Upper lobe of right lung (tissue), 1 donor: ENCODE measurements around the gene DNMT1. TPM values are rescaled to one million over a fixed set of nuclear protein-coding genes. Genes with fewer than 3 reads are reported as not detected.
"Not testable (repeated sequence)": the region's sequence is repeated elsewhere in the genome, so short reads cannot be mapped to it uniquely, and the experiment has no call there.

Source experiments
- ATAC-seq: fragments of 200-7000 bp; cut with Tn5 transposase; one replicate; pipeline ENCODE4 v1.9.1; 2020; ENCODE audit warnings: mild to moderate bottlenecking, moderate library complexity
- DNase-seq: peaks from one replicate; pipeline ENCODE4 v3.0.0-alpha.2; 2020
- H3K27ac ChIP-seq: fragments of 200-600 bp; one replicate; pipeline ENCODE4 v1.8.0; 2022
- H3K27me3 ChIP-seq: fragments of 200-600 bp; one replicate; pipeline ENCODE4 v1.8.0; 2022; ENCODE audit warnings: mild to moderate bottlenecking
- H3K36me3 ChIP-seq: fragments of 200-600 bp; one replicate; pipeline ENCODE4 v1.8.0; 2022
- H3K4me1 ChIP-seq: fragments of 200-600 bp; one replicate; pipeline ENCODE4 v1.8.0; 2022
- H3K4me3 ChIP-seq: fragments of 200-600 bp; one replicate; pipeline ENCODE4 v1.8.0; 2022; ENCODE audit warnings: mild to moderate bottlenecking
- H3K9me3 ChIP-seq: fragments of 200-600 bp; one replicate; pipeline ENCODE4 v1.8.0; 2022
- intact Hi-C: fragments of 100-400 bp; cut with DNase I; formaldehyde crosslinking; loops from one replicate; pipeline ENCODE4 v1.11.0; 2022
- long read RNA-seq: library from polyadenylated mRNA; unstranded; transcript quantifications from one replicate; pipeline ENCODE4 v2.0.0, GENCODE V29; 2021
- total RNA-seq: library from RNA; stranded (reverse); fragmentation: NEBNext Ultra II Directional; extraction: Animal tissue kit (Norgen Biotek cat#: 25700); gene quantifications from one replicate; pipeline ENCODE4 v1.2.1, GENCODE V29; 2021
- TF ChIP-seq, protein P1 (sequence below): fragments of 200-600 bp; IDR thresholded peaks from one replicate; pipeline ENCODE4 v1.8.0; 2022; ENCODE audit warnings: antibody characterized with exemption
- donor health status: DM: no; HTN: yes; CAD: no; lungs with severe emphysema.

The DNMT1 gene
- 72.1 TPM for total RNA-seq
- long read RNA-seq, full-length matches to known transcripts, result 16 of 61 reads
- long read RNA-seq, partial matches to known transcripts, result 19 of 61 reads
- long read RNA-seq, other reads (novel, unspliced or antisense), result 26 of 61 reads

DNA sequence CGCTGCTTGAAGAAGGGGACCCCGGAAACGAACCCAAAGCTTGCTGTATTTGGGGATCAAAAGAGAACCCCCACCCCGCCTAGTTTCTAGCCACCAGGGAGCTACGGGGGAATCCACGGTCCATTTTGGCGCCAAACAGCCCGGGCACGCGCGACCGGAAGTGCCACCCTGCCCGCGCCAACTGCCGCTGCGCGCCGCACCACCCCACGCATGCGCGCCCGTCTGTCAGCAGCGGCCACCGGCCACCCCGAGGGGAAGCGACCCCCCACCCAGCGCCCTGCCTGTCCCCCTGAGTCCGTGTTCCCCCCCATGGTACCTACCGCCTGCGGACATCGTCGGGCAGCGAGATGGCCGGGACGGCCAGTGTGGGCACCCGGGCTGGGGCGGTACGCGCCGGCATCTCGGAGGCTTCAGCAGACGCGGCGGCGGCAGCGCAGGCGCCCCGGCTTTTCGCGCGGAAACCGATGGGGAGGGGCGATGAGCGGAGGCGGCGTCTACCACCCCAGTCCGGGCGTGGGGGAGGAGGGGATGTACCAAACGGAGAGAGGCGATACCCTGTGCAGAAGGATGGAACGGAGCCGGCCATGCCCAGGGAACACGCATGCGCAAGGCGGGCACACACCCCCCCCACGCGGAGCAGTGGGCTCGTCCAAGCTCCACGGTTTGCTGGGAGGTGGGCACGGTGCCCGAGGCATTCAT, at the start of gene DNMT1:
Gene DNMT1, minus strand, starts transcription at position 454 of the 699 bp plus-strand sequence. Its CDS starts 54 bp downstream, at position 400.
- no peaks in the 10 kb centered on the region for H3K36me3 ChIP-seq
- H3K27ac ChIP-seq, result peak within 1 kb of the TSS; percentile 82
- intact Hi-C loops, result no loop called here
- H3K4me3 ChIP-seq, result peak within 1 kb of the TSS; percentile 88
- H3K27me3 ChIP-seq, result no peaks in the 10 kb centered on the region
- DNase-seq (peak; percentile 98), ATAC-seq (peak; percentile 99)
- no peaks in the 10 kb centered on the region for H3K9me3 ChIP-seq
- H3K4me1 ChIP-seq, result peaks cover 9% of the 10 kb centered on the region
- TF ChIP-seq, protein P1, sequence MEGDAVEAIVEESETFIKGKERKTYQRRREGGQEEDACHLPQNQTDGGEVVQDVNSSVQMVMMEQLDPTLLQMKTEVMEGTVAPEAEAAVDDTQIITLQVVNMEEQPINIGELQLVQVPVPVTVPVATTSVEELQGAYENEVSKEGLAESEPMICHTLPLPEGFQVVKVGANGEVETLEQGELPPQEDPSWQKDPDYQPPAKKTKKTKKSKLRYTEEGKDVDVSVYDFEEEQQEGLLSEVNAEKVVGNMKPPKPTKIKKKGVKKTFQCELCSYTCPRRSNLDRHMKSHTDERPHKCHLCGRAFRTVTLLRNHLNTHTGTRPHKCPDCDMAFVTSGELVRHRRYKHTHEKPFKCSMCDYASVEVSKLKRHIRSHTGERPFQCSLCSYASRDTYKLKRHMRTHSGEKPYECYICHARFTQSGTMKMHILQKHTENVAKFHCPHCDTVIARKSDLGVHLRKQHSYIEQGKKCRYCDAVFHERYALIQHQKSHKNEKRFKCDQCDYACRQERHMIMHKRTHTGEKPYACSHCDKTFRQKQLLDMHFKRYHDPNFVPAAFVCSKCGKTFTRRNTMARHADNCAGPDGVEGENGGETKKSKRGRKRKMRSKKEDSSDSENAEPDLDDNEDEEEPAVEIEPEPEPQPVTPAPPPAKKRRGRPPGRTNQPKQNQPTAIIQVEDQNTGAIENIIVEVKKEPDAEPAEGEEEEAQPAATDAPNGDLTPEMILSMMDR, result no peak

GRCh38 chr19:10243606-10244005, 48.9 kb upstream of the DNMT1 start:
- intact Hi-C loops, result no loop called here
- H3K4me3 ChIP-seq, result no peak overlapping the region
- DNase-seq (no peak), ATAC-seq (no peak)
- H3K27ac ChIP-seq, result no peak overlapping the region
- no peaks in the 10 kb centered on the region for H3K36me3 ChIP-seq
- H3K4me1 ChIP-seq, result no peaks in the 10 kb centered on the region
- TF ChIP-seq, protein P1, result no peak
- no peaks in the 10 kb centered on the region for H3K27me3 ChIP-seq
- no peaks in the 10 kb centered on the region for H3K9me3 ChIP-seq

DNA sequence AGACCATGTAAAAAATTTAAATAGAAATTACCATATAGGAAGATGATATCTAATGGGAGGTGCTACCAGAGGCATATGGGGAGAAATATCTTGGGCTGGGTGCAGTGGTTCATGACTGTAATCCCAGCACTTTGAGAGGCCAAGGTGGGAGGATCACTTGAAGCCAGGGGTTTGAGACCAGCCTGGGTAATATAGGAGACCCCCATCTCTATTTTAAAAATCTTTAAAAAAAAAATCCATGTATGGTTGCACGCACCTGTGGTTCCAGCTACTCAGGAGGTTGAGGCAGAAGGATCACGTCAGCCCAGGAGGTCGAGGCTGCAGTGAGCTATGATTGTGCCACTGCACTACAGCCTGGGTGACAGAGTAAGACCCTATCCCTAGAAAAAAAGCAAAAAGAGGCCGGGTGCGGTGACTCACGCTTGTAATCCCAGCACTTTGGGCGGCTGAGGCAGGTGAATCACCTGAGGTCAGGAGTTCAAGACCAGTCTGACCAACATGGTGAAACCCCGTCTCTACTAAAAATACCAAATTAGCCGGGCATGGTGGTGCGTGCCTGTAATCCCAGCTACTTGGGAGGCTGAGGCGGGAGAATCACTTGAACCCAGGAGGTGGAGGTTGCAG, 47.2 kb upstream of the DNMT1 start:
- intact Hi-C loops, H3K36me3 ChIP-seq, ATAC-seq, H3K4me3 ChIP-seq, H3K9me3 ChIP-seq, H3K27me3 ChIP-seq, DNase-seq, H3K27ac ChIP-seq: not testable (repeated sequence)
- H3K4me1 ChIP-seq, result peaks cover 10% of the 10 kb centered on the region

DNA sequence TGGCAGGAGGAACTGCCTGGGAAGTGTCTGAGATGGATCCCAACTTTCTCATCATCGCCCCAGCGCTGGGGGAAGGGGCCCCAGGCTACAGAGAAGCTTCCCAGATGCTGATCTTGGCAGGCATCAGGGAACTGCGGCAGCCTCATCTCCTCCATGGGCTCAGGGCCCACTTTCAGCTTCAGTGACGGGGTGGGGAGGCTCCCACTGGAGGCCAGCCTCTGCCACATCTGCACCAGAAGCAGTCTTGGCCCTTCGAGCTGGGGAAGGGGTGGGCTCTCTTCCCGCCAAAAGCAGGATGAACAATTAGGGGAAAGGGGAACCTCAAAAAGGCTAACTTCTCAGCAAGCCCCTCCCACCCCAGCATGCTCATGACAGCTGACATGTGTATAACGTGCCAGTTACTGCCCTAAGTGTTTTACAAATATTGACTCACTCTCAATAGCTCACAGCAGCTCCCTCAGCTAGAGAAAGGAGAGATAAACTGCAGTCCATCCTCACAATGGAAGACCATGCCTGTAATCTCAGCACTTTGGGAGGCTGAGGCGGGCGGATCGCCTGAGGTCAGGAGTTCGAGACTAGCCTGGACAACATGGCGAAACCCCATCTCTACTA, 43.5 kb upstream of the DNMT1 start:
- TF ChIP-seq, protein P1, result no peak
- Histone ChIP-seq H3K4me1 (peaks cover 27% of the 10 kb centered on the region), H3K27ac (peak overlapping the region; percentile 83), H3K9me3 (no peaks in the 10 kb centered on the region), H3K27me3 (no peaks in the 10 kb centered on the region), H3K4me3 (no peak overlapping the region), H3K36me3 (no peaks in the 10 kb centered on the region)
- intact Hi-C loops, result no loop called here
- DNase-seq (peak; percentile 75), ATAC-seq (peak; percentile 85)

GRCh38 chr19:10237702-10238101, 42.9 kb upstream of the DNMT1 start:
- DNase-seq (no peak), ATAC-seq (peak; percentile 45)
- Histone ChIP-seq H3K4me1 (peaks cover 27% of the 10 kb centered on the region), H3K27me3 (no peaks in the 10 kb centered on the region), H3K4me3 (no peak overlapping the region), H3K27ac (peak overlapping the region; percentile 83), H3K36me3 (no peaks in the 10 kb centered on the region), H3K9me3 (no peaks in the 10 kb centered on the region)
- intact Hi-C loops, result no loop called here
- TF ChIP-seq, protein P1, result no peak

GRCh38 chr19:10235409-10235808, 40.7 kb upstream of the DNMT1 start:
- intact Hi-C loops, DNase-seq, H3K27me3 ChIP-seq, H3K4me3 ChIP-seq, ATAC-seq, H3K9me3 ChIP-seq, H3K36me3 ChIP-seq: not testable (repeated sequence)
- H3K27ac ChIP-seq, result peak overlapping the region; percentile 83
- H3K4me1 ChIP-seq, result peaks cover 33% of the 10 kb centered on the region
